K562 (cell line): ENCODE data around the gene HEMGN. TPM values are rescaled to one million over a fixed set of nuclear protein-coding genes. Genes with fewer than 3 reads are reported as not detected.

Source experiments
- ATAC-seq: fragments of 200-7000 bp; cut with Tn5 transposase; 3 replicates; pipeline ENCODE4 v1.9.1; 2020; ENCODE audit warnings: moderate library complexity
- BruUV-seq: library from RNA; stranded (reverse); fragments of 400-500 nt; replicated peaks from 2 replicates; lab custom pipeline; 2021; lab: Mats Ljungman, UMichigan
- CTCF ChIA-PET: fragments of 300-600 bp; formaldehyde crosslinking; extraction: SDS; loops from one replicate; lab custom pipeline; 2021; ENCODE audit warnings: low intra/inter-chr PET ratio; lab: Yijun Ruan, JAX
- POLR2A ChIA-PET: fragments of 300-600, 350-650 bp; sonication (Branson Sonifier 250); formaldehyde crosslinking; extraction: SDS; loops from one replicate; lab custom pipeline; 2021; ENCODE audit warnings: antibody characterized with exemption, inconsistent platforms; lab: Yijun Ruan, JAX
- DNase-seq, 4 experiments: peaks; one replicate each; pipeline versions ENCODE4 v3.0.0 to v3.0.0-alpha.2; 2011 to 2018; ENCODE audit warnings: low spot score in 3 of 4, mixed read lengths in 3 of 4; ENCODE audit errors: extremely low read depth in 1 of 4
- FAIRE-seq: peaks from 2 replicates; lab custom pipeline; 2011; peaks lifted over from hg19 to GRCh38; lab: Jason Lieb, UNC
- H2AFZ ChIP-seq: 2 replicates; pipeline ENCODE4 v1.6.0; 2011; ENCODE audit warnings: low read depth, low read length, control low read depth, inconsistent platforms
- H3K27ac ChIP-seq: fragments of 200-600 bp; 3 replicates; pipeline ENCODE4 v1.8.0; 2011; ENCODE audit warnings: low read depth, mild to moderate bottlenecking, control low read depth, inconsistent platforms, low read length, moderate library complexity, mixed read lengths; ENCODE audit errors: extremely low read depth
- H3K27me3 ChIP-seq, 2 experiments: fragments of 300-600 bp in 1 of 2; 2 replicates in 1 of 2; 3 replicates in 1 of 2; pipeline versions ENCODE4 v1.6.0 to v1.8.0; 2011; ENCODE audit warnings: inconsistent platforms in 2 of 2, low read length in 2 of 2, mild to moderate bottlenecking in 1 of 2, mixed read lengths in 1 of 2, moderate library complexity in 1 of 2; ENCODE audit not compliant: control insufficient read depth in 2 of 2, insufficient read depth in 2 of 2
- H3K36me3 ChIP-seq: fragments of 300-600 bp; 3 replicates; pipeline ENCODE4 v1.8.0; 2011; ENCODE audit warnings: mild to moderate bottlenecking, low read length, inconsistent platforms; ENCODE audit not compliant: control insufficient read depth, insufficient read depth
- H3K4me1 ChIP-seq, 2 experiments: fragments of 200-600 bp in 1 of 2; replicated peaks in 1 of 2; 2 replicates in 1 of 2; 3 replicates in 1 of 2; pipeline versions ENCODE4 v1.5.1 to v1.8.0; 2011; ENCODE audit warnings: inconsistent platforms in 2 of 2, low read length in 2 of 2, mild to moderate bottlenecking in 1 of 2, mixed read lengths in 1 of 2, moderate library complexity in 1 of 2; ENCODE audit not compliant: control insufficient read depth in 2 of 2, insufficient read depth in 2 of 2
- H3K4me2 ChIP-seq: 2 replicates; pipeline ENCODE4 v1.6.1; 2011; ENCODE audit warnings: low read length, control low read depth, inconsistent platforms, mixed read lengths; ENCODE audit not compliant: insufficient read depth
- H3K4me3 ChIP-seq: fragments of 200-600 bp; sonication (generic), shearing (Covaris generic); 2 replicates; pipeline ENCODE4 v1.5.1; 2016; ENCODE audit warnings: control low read depth, inconsistent platforms
- H3K79me2 ChIP-seq: fragments of 200-600 bp; 3 replicates; pipeline ENCODE4 v1.8.0; 2011; ENCODE audit warnings: low read length, inconsistent platforms; ENCODE audit not compliant: control insufficient read depth, insufficient read depth
- H3K9ac ChIP-seq, 2 experiments: 2 replicates each; pipeline versions ENCODE4 v1.6.0 to v1.6.1; 2011; ENCODE audit warnings: low read depth in 2 of 2, low read length in 2 of 2, control low read depth in 1 of 2, inconsistent platforms in 1 of 2, mild to moderate bottlenecking in 1 of 2, mixed read lengths in 1 of 2; ENCODE audit not compliant: insufficient read depth in 1 of 2
- H3K9me1 ChIP-seq: one replicate; pipeline ENCODE4 v1.6.0; 2011; ENCODE audit warnings: inconsistent platforms, mild to moderate bottlenecking, low read length, moderate library complexity; ENCODE audit not compliant: control insufficient read depth, insufficient read depth
- H3K9me3 ChIP-seq: replicated peaks from 2 replicates; pipeline ENCODE4 v1.5.1; 2011; ENCODE audit warnings: low read depth, low read length, inconsistent platforms; ENCODE audit not compliant: control insufficient read depth, insufficient read depth
- H4K20me1 ChIP-seq: replicated peaks from 2 replicates; pipeline ENCODE4 v1.6.1; 2011; ENCODE audit warnings: low read length, inconsistent platforms, mixed read lengths; ENCODE audit not compliant: control insufficient read depth, insufficient read depth
- BRCA1 ChIP-seq, 2 experiments: fragments of 450-650 bp in 1 of 2; sonication (generic) in 1 of 2; formaldehyde crosslinking in 1 of 2; IDR thresholded peaks; 2 replicates each; pipeline versions ENCODE4 v1.5.0 to v1.6.1; 2017 to 2020; ENCODE audit warnings: mild to moderate bottlenecking in 1 of 2, missing genetic modification reagents in 1 of 2
- EWSR1 ChIP-seq: fragments of 450-650 bp; IDR thresholded peaks from 2 replicates; pipeline ENCODE4 v1.6.1; 2018; ENCODE audit warnings: borderline replicate concordance, mild to moderate bottlenecking, low read depth, moderate library complexity; ENCODE audit not compliant: partially characterized antibody
- MCM3 ChIP-seq: fragments of 450-650 bp; IDR thresholded peaks from 2 replicates; pipeline ENCODE4 v1.6.1; 2016
- MECOM ChIP-seq: fragments of 250-450 bp; sonication (Bioruptor Pico); IDR thresholded peaks from 2 replicates; pipeline ENCODE4 v1.8.0; 2022; ENCODE audit warnings: inconsistent platforms
- NFRKB ChIP-seq: fragments of 450-650 bp; IDR thresholded peaks from 2 replicates; pipeline ENCODE4 v1.6.1; 2016; ENCODE audit warnings: low read depth
- PTRF ChIP-seq: fragments of 450-650 bp; IDR thresholded peaks from 2 replicates; pipeline ENCODE4 v1.6.1; 2016; ENCODE audit warnings: mild to moderate bottlenecking, missing genetic modification characterization, missing compliant biosample characterization
- STAT5A ChIP-seq: IDR thresholded peaks from 2 replicates; pipeline ENCODE4 v1.6.1; 2012; ENCODE audit warnings: low read length, inconsistent platforms, borderline replicate concordance
- STAT5B ChIP-seq: fragments of 250-450 bp; sonication (Bioruptor Pico); IDR thresholded peaks from 2 replicates; pipeline ENCODE4 v1.8.0; 2021; ENCODE audit warnings: mild to moderate bottlenecking, inconsistent platforms
- THRAP3 ChIP-seq: fragments of 450-650 bp; IDR thresholded peaks from 2 replicates; pipeline ENCODE4 v1.6.1; 2016; ENCODE audit warnings: mild to moderate bottlenecking, inconsistent platforms, borderline replicate concordance
- ZFX ChIP-seq: sonication (generic); formaldehyde crosslinking; IDR thresholded peaks from 2 replicates; pipeline ENCODE4 v1.8.0; 2022; ENCODE audit warnings: mild to moderate bottlenecking, missing genetic modification reagents, moderate library complexity
- ZNF408 ChIP-seq: fragments of 250-450 bp; sonication (Bioruptor Pico); IDR thresholded peaks from 2 replicates; pipeline ENCODE4 v1.4.0; 2020; ENCODE audit warnings: low read depth, mild to moderate bottlenecking, moderate library complexity
- ZNF695 ChIP-seq: fragments of 450-650 bp; formaldehyde crosslinking; IDR thresholded peaks from 2 replicates; pipeline ENCODE4 v1.4.0; 2020; ENCODE audit warnings: mild to moderate bottlenecking, moderate library complexity
- WGBS: fragments of 100-300 bp; shearing (Covaris generic); methylation state at CpG from one replicate; pipeline ENCODE4 v1.1.6; 2016; ENCODE audit warnings: low coverage, mixed read lengths; ENCODE audit not compliant: insufficient coverage; ENCODE audit errors: missing lambda C conversion rate; 5-methylcytosine and 5-hydroxymethylcytosine counted together
- in situ Hi-C: fragments of 300-500 bp; cut with MboI; formaldehyde crosslinking; loops from 4 replicates; pipeline ENCODE4 v1.15.0; 2018; ENCODE audit warnings: inconsistent platforms, mixed read lengths
- intact Hi-C: fragments of 100-400 bp; cut with micrococcal nuclease; formaldehyde crosslinking; loops from 2 replicates; pipeline ENCODE4 v1.14.2; 2022
- polyA plus RNA-seq, 8 experiments: library from polyadenylated mRNA; depleted of rRNA in 4 of 8; stranded (reverse) in 5 of 8; unstranded in 3 of 8; fragments of >200 nt; fragmentation: Nextera tagmentation in 2 of 8; fragmentation: Illumina TruSeq in 1 of 8; extraction: Ambion mirVana in 2 of 8; extraction: Trizol in 1 of 8; gene quantifications; 2 replicates each; pipeline versions ENCODE4 v1.2.1 to v1.2.3, GENCODE V29; 2011 to 2014; ENCODE audit warnings: inconsistent platforms in 1 of 8, missing spikeins in 1 of 8
- total RNA-seq, 7 experiments: library from RNA; depleted of rRNA in 6 of 7; stranded (reverse); fragments of >200 nt in 6 of 7; fragmentation: Illumina TruSeq in 2 of 7; extraction: Trizol in 2 of 7; gene quantifications; 2 replicates each; pipeline versions ENCODE4 v1.2.1 to v1.2.3, GENCODE V29; 2011 to 2021; ENCODE audit warnings: low replicate concordance in 1 of 7
- TF ChIP-seq, protein P1 (sequence below): IDR thresholded peaks from 2 replicates; pipeline ENCODE4 v1.6.1; 2014; ENCODE audit warnings: antibody characterized with exemption
- TF ChIP-seq, protein P2 (sequence below), 2 experiments: fragments of 450-650 bp; conservative IDR thresholded peaks; 2 replicates each; pipeline ENCODE4 v1.6.1; 2017; ENCODE audit warnings: mild to moderate bottlenecking in 2 of 2, moderate library complexity in 2 of 2
- TF ChIP-seq, protein P3 (sequence below): fragments of 450-650 bp; IDR thresholded peaks from 2 replicates; pipeline ENCODE4 v1.6.1; 2016; ENCODE audit warnings: low read depth, mild to moderate bottlenecking, moderate library complexity

The HEMGN gene
- total and polyA plus RNA-seq, 9 of the 15 experiments (the other 6 are each of a cell fraction or from before 2014, with no cell fraction given): 56.3 to 258 (median 137) TPM

DNA sequence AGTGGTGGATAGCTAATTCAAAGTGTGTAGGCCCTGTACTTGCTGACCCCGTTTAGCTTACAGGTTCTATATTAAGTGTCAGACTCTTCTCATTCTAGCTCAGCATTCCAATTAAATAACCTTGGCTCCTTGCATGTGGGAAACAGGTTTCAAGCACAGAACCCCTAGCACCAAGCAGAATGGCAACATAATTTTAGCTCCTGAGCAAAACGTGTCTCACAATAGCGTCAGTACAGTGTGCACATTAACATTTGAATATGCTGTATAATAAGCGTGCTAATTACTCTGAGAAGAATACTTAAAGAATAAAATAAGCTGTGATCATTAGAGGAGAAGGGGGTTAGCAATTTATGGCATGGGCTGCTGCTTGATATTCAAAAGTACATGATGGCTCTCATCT lies 24.2 kb upstream of the HEMGN start:
- H3K79me2 ChIP-seq: peaks cover 21% of the 10 kb centered on the region; the same call in 2 of the 3 replicates
- H4K20me1 ChIP-seq: no peaks in the 10 kb centered on the region
- WGBS: 38% methylated on average over 4 of the region's 4 CpGs
- POLR2A ChIA-PET: interaction anchor here (0.7 to 3.0 kb wide), 7 partner anchors 10 to 130 kb away, joined by 3 to 27 read pairs (median 6); partner anchors contain the start of genes ANP32B and NANS
- peak in 1 of 4 experiments; percentile 16 for DNase-seq
- no peaks in the 10 kb centered on the region for H3K27me3 ChIP-seq
- no peak for TF ChIP-seq MCM3
- TF ChIP-seq, protein P1, sequence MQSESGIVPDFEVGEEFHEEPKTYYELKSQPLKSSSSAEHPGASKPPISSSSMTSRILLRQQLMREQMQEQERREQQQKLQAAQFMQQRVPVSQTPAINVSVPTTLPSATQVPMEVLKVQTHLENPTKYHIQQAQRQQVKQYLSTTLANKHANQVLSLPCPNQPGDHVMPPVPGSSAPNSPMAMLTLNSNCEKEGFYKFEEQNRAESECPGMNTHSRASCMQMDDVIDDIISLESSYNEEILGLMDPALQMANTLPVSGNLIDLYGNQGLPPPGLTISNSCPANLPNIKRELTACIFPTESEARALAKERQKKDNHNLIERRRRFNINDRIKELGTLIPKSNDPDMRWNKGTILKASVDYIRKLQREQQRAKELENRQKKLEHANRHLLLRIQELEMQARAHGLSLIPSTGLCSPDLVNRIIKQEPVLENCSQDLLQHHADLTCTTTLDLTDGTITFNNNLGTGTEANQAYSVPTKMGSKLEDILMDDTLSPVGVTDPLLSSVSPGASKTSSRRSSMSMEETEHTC: no peak
- TF ChIP-seq EWSR1: no peak
- no peak for TF ChIP-seq BRCA1 (IDR thresholded peaks at IDR 0.05)
- TF ChIP-seq BRCA1 (CRISPR knock-in tag; IDR thresholded peaks at IDR 0.05): no peak
- TF ChIP-seq ZNF695 (CRISPR knock-in tag): no peak
- no peak for TF ChIP-seq STAT5A
- TF ChIP-seq MECOM: 0 out of 2 replicates have a peak, but pooled peaks have one; percentile 7
- TF ChIP-seq ZFX (CRISPR knock-in tag): peak; percentile 27; the same call in 1 of the 2 replicates
- TF ChIP-seq NFRKB: 0 out of 2 replicates have a peak, but pooled peaks have one; percentile 20
- TF ChIP-seq THRAP3: no peak
- TF ChIP-seq, protein P2, sequence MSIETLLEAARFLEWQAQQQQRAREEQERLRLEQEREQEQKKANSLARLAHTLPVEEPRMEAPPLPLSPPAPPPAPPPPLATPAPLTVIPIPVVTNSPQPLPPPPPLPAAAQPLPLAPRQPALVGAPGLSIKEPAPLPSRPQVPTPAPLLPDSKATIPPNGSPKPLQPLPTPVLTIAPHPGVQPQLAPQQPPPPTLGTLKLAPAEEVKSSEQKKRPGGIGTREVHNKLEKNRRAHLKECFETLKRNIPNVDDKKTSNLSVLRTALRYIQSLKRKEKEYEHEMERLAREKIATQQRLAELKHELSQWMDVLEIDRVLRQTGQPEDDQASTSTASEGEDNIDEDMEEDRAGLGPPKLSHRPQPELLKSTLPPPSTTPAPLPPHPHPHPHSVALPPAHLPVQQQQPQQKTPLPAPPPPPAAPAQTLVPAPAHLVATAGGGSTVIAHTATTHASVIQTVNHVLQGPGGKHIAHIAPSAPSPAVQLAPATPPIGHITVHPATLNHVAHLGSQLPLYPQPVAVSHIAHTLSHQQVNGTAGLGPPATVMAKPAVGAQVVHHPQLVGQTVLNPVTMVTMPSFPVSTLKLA (conservative IDR thresholded peaks at IDR 0.05): 0 out of 4 replicates have a peak, but pooled peaks of 1 of the 2 experiments have one; percentile 20
- TF ChIP-seq ZNF408 (CRISPR knock-in tag): no peak
- TF ChIP-seq STAT5B (CRISPR knock-in tag): no peak
- no peak for TF ChIP-seq PTRF (tag)
- TF ChIP-seq, protein P3, sequence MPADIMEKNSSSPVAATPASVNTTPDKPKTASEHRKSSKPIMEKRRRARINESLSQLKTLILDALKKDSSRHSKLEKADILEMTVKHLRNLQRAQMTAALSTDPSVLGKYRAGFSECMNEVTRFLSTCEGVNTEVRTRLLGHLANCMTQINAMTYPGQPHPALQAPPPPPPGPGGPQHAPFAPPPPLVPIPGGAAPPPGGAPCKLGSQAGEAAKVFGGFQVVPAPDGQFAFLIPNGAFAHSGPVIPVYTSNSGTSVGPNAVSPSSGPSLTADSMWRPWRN: no peak
- in situ Hi-C loops: no loop called here
- CTCF ChIA-PET: no interaction called here
- no peak for FAIRE-seq
- H3K36me3 ChIP-seq: no peaks in the 10 kb centered on the region
- peaks cover 45 to 62% of the 10 kb centered on the region in 2 experiments for H3K4me1 ChIP-seq
- H3K4me3 ChIP-seq: no peak overlapping the region
- peak overlapping the region; percentile 62 for H3K9ac ChIP-seq
- peak overlapping the region; percentile 86 for H2AFZ ChIP-seq
- intact Hi-C loops: no loop called here
- no TSS peak for BruUV-seq
- peak overlapping the region; percentile 83 for H3K27ac ChIP-seq
- no peaks in the 10 kb centered on the region for H3K9me1 ChIP-seq
- ATAC-seq: no peak
- H3K4me2 ChIP-seq: peak overlapping the region; percentile 35
- H3K9me3 ChIP-seq: no peaks in the 10 kb centered on the region
